H1 (cell line): ENCODE measurements around the gene STX18. TPM values are rescaled to one million over a fixed set of nuclear protein-coding genes. Genes with fewer than 3 reads are reported as not detected.

Experiments
- CTCF ChIA-PET: fragments of 300-600 bp; sonication (Branson Sonifier 250); formaldehyde crosslinking; loops from one replicate; lab custom pipeline; 2021; ENCODE audit not compliant: partially characterized antibody; lab: Charles Lee
- POLR2A ChIA-PET: fragments of 300-600 bp; sonication (Branson Sonifier 250); formaldehyde crosslinking; loops from one replicate; lab custom pipeline; 2021; ENCODE audit warnings: inconsistent platforms; ENCODE audit not compliant: partially characterized antibody; lab: Charles Lee
- DNase-seq, 2 experiments: peaks; one replicate each; pipeline versions ENCODE4 v3.0.0 to v3.0.0-alpha.2; 2010 to 2022; ENCODE audit warnings: low spot score in 2 of 2, low read depth in 1 of 2, mixed read lengths in 1 of 2
- FAIRE-seq: peaks from 2 replicates; lab custom pipeline; 2011; peaks lifted over from hg19 to GRCh38; lab: Jason Lieb, UNC
- H2AFZ ChIP-seq: 2 replicates; pipeline ENCODE4 v1.8.1; 2012; ENCODE audit warnings: low read length, inconsistent platforms
- H2AK5ac ChIP-seq: 2 replicates; pipeline ENCODE4 v1.6.1; 2013; ENCODE audit warnings: low read depth, low read length
- H2BK120ac ChIP-seq: replicated peaks from 2 replicates; pipeline ENCODE3; 2013; ENCODE audit warnings: low read depth, low read length, inconsistent platforms
- H2BK12ac ChIP-seq: 2 replicates; pipeline ENCODE4 v1.6.1; 2013; ENCODE audit warnings: low read depth, low read length
- H2BK15ac ChIP-seq: 2 replicates; pipeline ENCODE4 v1.6.1; 2013; ENCODE audit warnings: low read length
- H2BK20ac ChIP-seq: 2 replicates; pipeline ENCODE4 v1.6.1; 2013; ENCODE audit warnings: low read length
- H2BK5ac ChIP-seq: 2 replicates; pipeline ENCODE4 v1.6.1; 2013; ENCODE audit warnings: low read depth, low read length
- H3K14ac ChIP-seq: 2 replicates; pipeline ENCODE4 v1.6.1; 2013; ENCODE audit warnings: inconsistent platforms; ENCODE audit not compliant: insufficient read length
- H3K18ac ChIP-seq: 2 replicates; pipeline ENCODE4 v1.6.1; 2013; ENCODE audit warnings: low read length; ENCODE audit errors: extremely low read depth
- H3K23ac ChIP-seq: 2 replicates; pipeline ENCODE4 v1.6.1; 2013; ENCODE audit warnings: inconsistent platforms; ENCODE audit not compliant: insufficient read length
- H3K23me2 ChIP-seq: 2 replicates; pipeline ENCODE4 v1.6.1; 2013; ENCODE audit warnings: low read depth, low read length
- H3K27ac ChIP-seq: 2 replicates; pipeline ENCODE4 v1.6.1; 2011; ENCODE audit warnings: low read depth, low read length, inconsistent platforms
- H3K27me3 ChIP-seq, 4 experiments: replicated peaks in 1 of 4; 1 replicate in 1 of 4; 2 replicates in 3 of 4; pipeline versions ENCODE4 v1.6.1 to v1.8.1; 2011 to 2013; ENCODE audit warnings: low read length in 3 of 4, mild to moderate bottlenecking in 3 of 4, inconsistent platforms in 2 of 4, mixed read lengths in 2 of 4, moderate library complexity in 1 of 4; ENCODE audit not compliant: control insufficient read depth in 3 of 4, insufficient read depth in 3 of 4; ENCODE audit errors: extremely low read depth in 1 of 4
- H3K36me3 ChIP-seq, 4 experiments: 2 replicates each; pipeline versions ENCODE4 v1.6.1 to v1.8.1; 2011 to 2013; ENCODE audit warnings: mild to moderate bottlenecking in 4 of 4, low read length in 3 of 4, moderate library complexity in 2 of 4, control low read depth in 1 of 4, inconsistent platforms in 1 of 4; ENCODE audit not compliant: insufficient read depth in 4 of 4, control insufficient read depth in 2 of 4
- H3K4ac ChIP-seq: replicated peaks from 2 replicates; pipeline ENCODE3; 2013; ENCODE audit warnings: low read length, low read depth, mixed read lengths, inconsistent platforms; ENCODE audit not compliant: insufficient read length
- H3K4me1 ChIP-seq, 4 experiments: replicated peaks in 1 of 4; 1 replicate in 1 of 4; 2 replicates in 3 of 4; pipeline versions ENCODE4 v1.6.1 to v1.8.1; 2011 to 2013; ENCODE audit warnings: low read length in 3 of 4, inconsistent platforms in 2 of 4, mixed read lengths in 1 of 4; ENCODE audit not compliant: insufficient read depth in 4 of 4, control insufficient read depth in 3 of 4
- H3K4me2 ChIP-seq, 2 experiments: 2 replicates each; pipeline versions ENCODE4 v1.6.1 to v1.8.1; 2011 to 2013; ENCODE audit warnings: low read depth in 2 of 2, low read length in 2 of 2, control low read depth in 1 of 2, inconsistent platforms in 1 of 2, mild to moderate bottlenecking in 1 of 2; ENCODE audit not compliant: insufficient read depth in 1 of 2
- H3K4me3 ChIP-seq, 4 experiments: fragments of 200-600, 300-600 bp in 1 of 4; sonication (generic), shearing (Covaris generic), sonication (Bioruptor Twin) in 1 of 4; 2 replicates each; pipeline versions ENCODE4 v1.5.1 to v1.8.1; 2011 to 2016; ENCODE audit warnings: low read length in 4 of 4, low read depth in 3 of 4, control low read depth in 2 of 4, inconsistent platforms in 2 of 4, mild to moderate bottlenecking in 2 of 4, mixed read lengths in 1 of 4, moderate library complexity in 1 of 4; ENCODE audit not compliant: insufficient read depth in 2 of 4; ENCODE audit errors: extremely low read depth in 1 of 4
- H3K56ac ChIP-seq: replicated peaks from 2 replicates; pipeline ENCODE3; 2013; ENCODE audit warnings: low read depth, mild to moderate bottlenecking, mixed read lengths, low read length, inconsistent platforms; ENCODE audit not compliant: insufficient read length
- H3K79me1 ChIP-seq: 2 replicates; pipeline ENCODE4 v1.6.1; 2013; ENCODE audit warnings: low read depth, low read length, control low read depth
- H3K79me2 ChIP-seq, 2 experiments: 2 replicates each; pipeline versions ENCODE4 v1.6.1 to v1.8.1; 2012 to 2013; ENCODE audit warnings: low read length in 2 of 2, mild to moderate bottlenecking in 2 of 2, inconsistent platforms in 1 of 2; ENCODE audit not compliant: insufficient read depth in 2 of 2, control insufficient read depth in 1 of 2
- H3K9ac ChIP-seq, 4 experiments: replicated peaks in 1 of 4; 1 replicate in 1 of 4; 2 replicates in 3 of 4; pipeline versions ENCODE4 v1.6.1 to v1.8.1; 2011 to 2013; ENCODE audit warnings: low read depth in 3 of 4, low read length in 3 of 4, control low read depth in 2 of 4, mild to moderate bottlenecking in 2 of 4, moderate library complexity in 2 of 4, inconsistent platforms in 1 of 4; ENCODE audit errors: extremely low read depth in 1 of 4
- H3K9me3 ChIP-seq, 2 experiments: 2 replicates each; pipeline versions ENCODE4 v1.6.1 to v1.8.1; 2012 to 2013; ENCODE audit warnings: mild to moderate bottlenecking in 2 of 2, moderate library complexity in 2 of 2, control low read depth in 1 of 2, inconsistent platforms in 1 of 2, low read depth in 1 of 2, low read length in 1 of 2, mixed read lengths in 1 of 2; ENCODE audit not compliant: insufficient read depth in 2 of 2
- H4K20me1 ChIP-seq, 2 experiments: replicated peaks in 1 of 2; 2 replicates each; pipeline versions ENCODE3 to v1.8.1; 2011 to 2013; ENCODE audit warnings: inconsistent platforms in 2 of 2, low read length in 2 of 2, mild to moderate bottlenecking in 1 of 2; ENCODE audit not compliant: insufficient read depth in 2 of 2, control insufficient read depth in 1 of 2
- H4K5ac ChIP-seq: 2 replicates; pipeline ENCODE4 v1.6.1; 2013; ENCODE audit warnings: low read length, low read depth, mixed read lengths, inconsistent platforms; ENCODE audit not compliant: insufficient read length
- H4K8ac ChIP-seq: 2 replicates; pipeline ENCODE4 v1.8.0; 2013; ENCODE audit warnings: mild to moderate bottlenecking, moderate library complexity, low read length, inconsistent platforms; ENCODE audit not compliant: insufficient read depth; ENCODE audit errors: extremely low read depth
- H4K91ac ChIP-seq: replicated peaks from 2 replicates; pipeline ENCODE3; 2013; ENCODE audit warnings: low read length, mixed read lengths, inconsistent platforms; ENCODE audit not compliant: insufficient read length
- RAD21 ChIP-seq, 2 experiments: IDR thresholded peaks in 1 of 2; conservative IDR thresholded peaks in 1 of 2; 2 replicates each; pipeline ENCODE4 v1.6.1; 2011; ENCODE audit warnings: low read depth in 2 of 2, low read length in 2 of 2, improper control_type of control experiment in 1 of 2, inconsistent platforms in 1 of 2, mild to moderate bottlenecking in 1 of 2, moderate library complexity in 1 of 2
- WGBS, 2 experiments: shearing (Covaris generic) in 1 of 2; methylation state at CpG; one replicate each; pipeline versions ENCODE4 v1.1.6 to v1.1.7; 2013 to 2015; ENCODE audit warnings: low lambda C conversion rate in 2 of 2, mixed read lengths in 2 of 2, inconsistent platforms in 1 of 2, low coverage in 1 of 2, missing lambda C conversion rate in 1 of 2; ENCODE audit not compliant: insufficient replicate concordance in 2 of 2, insufficient coverage in 1 of 2, insufficient read length in 1 of 2; ENCODE audit errors: extremely low coverage in 1 of 2, missing lambda C conversion rate in 1 of 2; 5-methylcytosine and 5-hydroxymethylcytosine counted together
- polyA plus RNA-seq, 7 experiments: library from polyadenylated mRNA; depleted of rRNA in 3 of 7; stranded (reverse) in 5 of 7; unstranded in 2 of 7; fragments of >200 nt in 5 of 7; fragments of 200-250 nt in 2 of 7; gene quantifications; 1 replicate in 5 of 7; 2 replicates in 1 of 7; 4 replicates in 1 of 7; pipeline versions ENCODE4 v1.2.1 to v1.2.3, GENCODE V29; 2011 to 2013; ENCODE audit warnings: missing spikeins in 2 of 7, mixed read lengths in 2 of 7
- total RNA-seq: library from RNA; stranded (reverse); fragmentation: NEBNext Ultra II Directional; extraction: Animal tissue kit (Norgen Biotek cat#: 25700); gene quantifications from 2 replicates; pipeline ENCODE4 v1.2.1, GENCODE V29; 2021

Gene STX18
- total and polyA plus RNA-seq, 2 of the 8 experiments (the other 6 are each of a cell fraction or from before 2014, with no cell fraction given): 14.6 to 18.3 TPM

GRCh38 chr4:4474476-4474875 is 67.4 kb downstream of the STX18 start:
- no peak overlapping the region for H2BK5ac ChIP-seq
- DNase-seq (no peak), FAIRE-seq (no peak)
- H3K27me3 ChIP-seq: no peaks in the 10 kb centered on the region
- H3K4me2 ChIP-seq: no peak overlapping the region
- no peak overlapping the region for H2AFZ ChIP-seq
- H4K20me1 ChIP-seq: peaks cover 0 to 1% of the 10 kb centered on the region in 2 experiments
- H3K23me2 ChIP-seq: no peaks in the 10 kb centered on the region
- no peak overlapping the region for H3K56ac ChIP-seq
- H4K5ac ChIP-seq: no peak overlapping the region
- H2AK5ac ChIP-seq: no peak overlapping the region
- no peak overlapping the region for H4K91ac ChIP-seq
- no peak overlapping the region for H3K14ac ChIP-seq
- H3K9me3 ChIP-seq: no peaks in the 10 kb centered on the region
- no peak overlapping the region for H3K4ac ChIP-seq
- 96% methylated on average over 3 of the region's 3 CpGs; no CpG with 5 or more reads in 1 of the 2 experiments for WGBS, 2 experiments
- no peak overlapping the region for H3K27ac ChIP-seq
- H4K8ac ChIP-seq: no peak overlapping the region
- no peak overlapping the region for H3K4me3 ChIP-seq
- H2BK120ac ChIP-seq: no peak overlapping the region
- H3K9ac ChIP-seq: no peak overlapping the region
- no peak overlapping the region for H3K23ac ChIP-seq
- H2BK20ac ChIP-seq: no peak overlapping the region
- ChIA-PET CTCF (interaction anchor here (0.6 to 0.9 kb wide), 4 partner anchors 14 to 90 kb away, joined by 3 to 4 read pairs (median 3); no protein-coding TSS in a partner anchor), POLR2A (no interaction called here)
- no peak overlapping the region for H2BK15ac ChIP-seq
- H3K18ac ChIP-seq: no peak overlapping the region
- no peak overlapping the region for H2BK12ac ChIP-seq
- no peaks in the 10 kb centered on the region for H3K36me3 ChIP-seq
- H3K79me2 ChIP-seq: peaks cover 0 to 2% of the 10 kb centered on the region in 2 experiments; a peak in 1 of 4 replicates
- H3K4me1 ChIP-seq: no peaks in the 10 kb centered on the region
- 0 out of 2 replicates have a peak, but pooled peaks cover 3% of the 10 kb centered on the region for H3K79me1 ChIP-seq
- no peak for TF ChIP-seq RAD21 (IDR thresholded peaks at IDR 0.05 in 1 of 2, conservative IDR thresholded peaks at IDR 0.05 in 1 of 2; ENCODE audit: low read depth in 2 of 2, low read length in 2 of 2)
